GM12891 (cell line): ENCODE measurements around the gene MOB3C.
A peak's percentile ranks its signal among the peaks of the same experiment; 100 is the strongest.

Source experiments
- DNase-seq: peaks from one replicate; pipeline ENCODE4 v3.0.0; 2011; ENCODE audit warnings: low spot score; ENCODE audit not compliant: insufficient read length
- FAIRE-seq: peaks from 2 replicates; lab custom pipeline; 2011; peaks lifted over from hg19 to GRCh38; lab: Jason Lieb, UNC
- PAX5 ChIP-seq: IDR thresholded peaks from 2 replicates; pipeline ENCODE4 v1.6.1; 2011; ENCODE audit warnings: low read length, moderate library complexity, mild to moderate bottlenecking; ENCODE audit not compliant: insufficient read depth, severe bottlenecking
- POLR2A ChIP-seq: IDR thresholded peaks from 2 replicates; pipeline ENCODE4 v1.6.1; 2011; ENCODE audit warnings: low read depth, low read length, control low read depth
- POLR2AphosphoS5 ChIP-seq: IDR thresholded peaks from 2 replicates; pipeline ENCODE4 v1.6.1; 2011; ENCODE audit warnings: low read depth, low read length, control low read depth
- POU2F2 ChIP-seq: IDR thresholded peaks from 2 replicates; pipeline ENCODE4 v1.6.1; 2011; ENCODE audit warnings: low read depth, mild to moderate bottlenecking, control low read depth, low read length, moderate library complexity
- SPI1 ChIP-seq: IDR thresholded peaks from 2 replicates; pipeline ENCODE4 v1.6.1; 2011; ENCODE audit warnings: low read depth, low read length, control low read depth
- TAF1 ChIP-seq: IDR thresholded peaks from 2 replicates; pipeline ENCODE4 v1.6.1; 2011; ENCODE audit warnings: low read depth, low read length, control low read depth

The MOB3C gene

DNA sequence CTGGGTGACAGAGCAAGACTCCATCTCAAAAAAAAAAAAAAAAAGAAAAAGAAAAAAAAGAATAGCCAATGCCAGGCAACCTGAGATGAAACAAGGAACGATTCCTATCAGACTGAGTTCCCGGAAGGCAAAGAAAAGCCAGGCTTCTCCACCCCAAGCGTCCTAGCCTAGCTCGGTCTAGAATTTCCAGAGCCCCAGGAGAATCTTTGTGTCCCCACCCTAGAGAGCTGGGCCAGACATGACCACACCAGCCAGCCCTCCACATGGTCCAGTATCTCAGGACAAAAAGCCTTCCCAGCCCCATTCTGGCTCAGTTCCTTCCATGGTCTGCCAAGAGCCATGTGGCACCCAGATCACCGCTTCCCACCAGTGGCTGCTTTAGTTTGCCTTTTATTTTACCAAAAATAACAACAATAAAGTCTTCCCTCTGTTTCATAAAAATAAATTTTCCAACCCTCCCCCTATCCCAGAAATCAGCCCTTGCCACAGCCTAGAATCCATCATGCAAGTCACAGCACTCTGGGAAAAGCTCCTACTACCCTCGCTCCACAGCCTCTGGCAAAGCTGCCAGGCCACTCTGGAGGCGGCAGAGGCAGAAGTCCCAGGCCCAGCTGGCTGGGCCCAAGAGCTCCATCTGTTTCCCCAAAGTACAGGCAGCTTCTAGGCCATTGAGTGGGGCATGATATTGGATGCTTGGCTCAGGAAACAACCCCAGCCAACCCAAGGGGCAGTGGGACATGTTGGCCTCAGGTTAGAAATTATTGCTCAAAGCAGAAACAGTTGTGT is 9.1 kb downstream of the MOB3C start:
- no peak for FAIRE-seq
- no peak for TF ChIP-seq POU2F2
- TF ChIP-seq SPI1: no peak
- no peak for TF ChIP-seq POLR2A
- TF ChIP-seq POLR2AphosphoS5: no peak
- TF ChIP-seq TAF1: no peak
- TF ChIP-seq PAX5: no peak
- DNase-seq: no peak

DNA sequence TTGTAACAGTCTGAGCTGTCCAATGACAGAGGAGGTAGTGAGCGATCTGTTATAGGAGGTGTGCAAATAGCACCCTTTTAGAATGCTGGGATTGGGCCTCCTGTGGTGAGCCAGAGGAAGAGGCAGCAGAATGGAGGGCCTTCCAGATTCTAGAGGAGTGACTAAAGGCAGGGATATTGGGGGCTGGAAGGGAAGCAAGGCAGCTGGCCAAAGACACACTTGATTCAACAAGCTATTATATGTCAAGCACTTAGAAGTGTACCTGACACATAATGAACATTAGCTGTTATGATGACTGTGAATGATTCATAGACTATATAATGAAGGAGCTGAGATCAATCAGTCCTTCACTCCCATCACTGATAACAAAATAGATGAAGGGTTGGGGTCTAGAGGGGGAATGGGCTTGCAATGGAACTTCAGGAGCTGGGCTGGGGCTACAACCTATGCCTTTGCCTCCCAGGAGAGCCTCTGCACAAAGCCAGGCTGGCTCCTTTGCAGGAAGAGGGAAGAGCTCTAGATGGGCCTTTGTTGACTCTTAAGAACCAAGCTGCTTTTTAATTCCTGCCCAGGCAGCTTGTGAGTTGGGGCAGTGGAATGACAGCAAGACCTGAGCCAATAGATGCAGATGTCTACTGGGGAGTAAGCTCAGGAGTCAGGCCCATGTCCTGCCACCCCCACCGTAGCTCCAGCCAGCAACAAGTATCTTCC is 10.2 kb downstream of the MOB3C start:
- FAIRE-seq: no peak
- DNase-seq: no peak
- TF ChIP-seq PAX5: no peak
- TF ChIP-seq POU2F2: no peak
- no peak for TF ChIP-seq POLR2A
- TF ChIP-seq TAF1: no peak
- TF ChIP-seq SPI1: no peak
- TF ChIP-seq POLR2AphosphoS5: no peak

DNA sequence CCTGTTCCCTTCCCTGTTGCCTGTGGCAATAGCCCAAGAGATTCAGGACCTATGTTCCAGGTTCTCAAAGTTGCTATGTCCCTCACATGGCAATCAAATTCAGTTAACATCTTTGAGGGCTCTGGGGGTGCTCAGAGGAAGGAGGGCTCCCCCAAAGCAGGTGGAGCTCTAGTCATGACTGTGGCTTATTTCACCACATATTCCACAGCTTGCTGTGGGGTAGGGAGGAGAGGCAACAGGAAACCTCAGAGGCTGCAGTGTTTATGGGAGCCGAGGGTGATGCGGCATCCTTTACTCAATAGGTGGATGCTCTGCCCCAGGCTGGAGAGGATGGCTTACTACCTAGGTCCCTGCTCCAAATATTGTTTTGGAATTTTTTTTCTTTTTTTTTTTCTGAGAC is 11.4 kb downstream of the MOB3C start:
- FAIRE-seq (no peak), DNase-seq (no peak)
- TF ChIP-seq PAX5 (no peak), TAF1 (no peak), SPI1 (no peak), POU2F2 (no peak), POLR2AphosphoS5 (no peak), POLR2A (no peak)

DNA sequence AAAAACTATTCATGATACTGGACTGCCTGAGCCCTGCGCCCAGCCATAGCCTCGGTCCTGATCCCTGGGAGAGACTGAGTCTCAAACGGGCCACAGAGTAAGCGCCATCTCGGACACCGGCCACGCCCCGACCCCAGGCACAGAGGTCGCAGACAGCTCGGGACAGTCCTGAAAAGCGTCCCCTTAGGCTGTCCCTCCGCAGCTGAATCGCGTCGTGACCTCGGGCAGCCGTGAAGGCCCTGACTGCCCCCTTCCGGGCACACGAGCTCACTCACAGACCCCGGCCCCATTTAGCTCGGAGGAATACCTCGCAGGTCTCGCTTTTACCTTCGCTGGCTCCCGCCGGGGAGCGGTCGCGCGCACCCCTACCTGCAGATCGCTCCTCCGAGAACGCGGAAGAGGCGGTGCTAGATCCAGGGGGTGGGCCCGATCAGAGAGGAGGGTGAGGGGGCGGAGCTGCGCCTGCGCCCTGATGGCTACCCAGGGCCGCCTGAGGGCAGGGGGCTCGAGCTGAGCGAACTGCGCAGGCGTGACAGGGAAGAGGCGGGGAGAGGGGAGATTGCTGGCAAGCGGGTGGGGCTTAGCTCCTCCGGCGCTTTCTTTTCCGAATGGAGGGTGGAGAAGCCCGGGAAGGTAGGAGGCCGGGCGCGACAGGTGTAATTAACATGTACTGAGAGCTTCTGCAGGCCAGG is 12.6 kb downstream of the MOB3C start, which contains the start of gene MKNK1:
MKNK1 (minus strand) TSS at position 411 of the 692 bp plus-strand sequence. CDS start 20,941 bp downstream, outside the sequence.
- TF ChIP-seq POLR2A (peak; percentile 78), POLR2AphosphoS5 (peak; percentile 79), PAX5 (no peak), TAF1 (no peak), POU2F2 (peak; percentile 52; the same call in 1 of the 2 replicates), SPI1 (0 out of 2 replicates have a peak, but pooled peaks have one; percentile 7)
- DNase-seq (peak; percentile 98), FAIRE-seq (peak; percentile 99)

DNA sequence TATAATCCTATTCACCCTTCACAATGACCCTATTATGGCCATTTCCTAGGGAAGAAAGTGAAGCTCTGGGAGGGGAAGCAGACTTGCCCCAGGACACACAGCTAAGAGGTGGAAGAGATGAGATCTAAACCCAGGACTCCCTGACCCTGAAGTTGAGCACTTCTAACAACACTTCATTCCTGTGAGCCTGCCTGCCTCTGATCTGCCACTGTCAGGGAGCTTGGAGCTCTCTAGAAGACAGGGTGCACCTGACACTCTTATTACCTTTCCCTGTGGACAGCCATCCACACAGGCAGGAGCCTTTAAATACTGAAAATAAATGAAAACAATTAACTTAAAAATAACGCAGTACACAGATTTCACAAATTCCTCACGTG is 13.1 kb downstream of the MOB3C start:
- FAIRE-seq (no peak), DNase-seq (no peak)
- TF ChIP-seq POLR2AphosphoS5 (no peak), TAF1 (no peak), POLR2A (no peak), POU2F2 (no peak), PAX5 (no peak), SPI1 (no peak)

DNA sequence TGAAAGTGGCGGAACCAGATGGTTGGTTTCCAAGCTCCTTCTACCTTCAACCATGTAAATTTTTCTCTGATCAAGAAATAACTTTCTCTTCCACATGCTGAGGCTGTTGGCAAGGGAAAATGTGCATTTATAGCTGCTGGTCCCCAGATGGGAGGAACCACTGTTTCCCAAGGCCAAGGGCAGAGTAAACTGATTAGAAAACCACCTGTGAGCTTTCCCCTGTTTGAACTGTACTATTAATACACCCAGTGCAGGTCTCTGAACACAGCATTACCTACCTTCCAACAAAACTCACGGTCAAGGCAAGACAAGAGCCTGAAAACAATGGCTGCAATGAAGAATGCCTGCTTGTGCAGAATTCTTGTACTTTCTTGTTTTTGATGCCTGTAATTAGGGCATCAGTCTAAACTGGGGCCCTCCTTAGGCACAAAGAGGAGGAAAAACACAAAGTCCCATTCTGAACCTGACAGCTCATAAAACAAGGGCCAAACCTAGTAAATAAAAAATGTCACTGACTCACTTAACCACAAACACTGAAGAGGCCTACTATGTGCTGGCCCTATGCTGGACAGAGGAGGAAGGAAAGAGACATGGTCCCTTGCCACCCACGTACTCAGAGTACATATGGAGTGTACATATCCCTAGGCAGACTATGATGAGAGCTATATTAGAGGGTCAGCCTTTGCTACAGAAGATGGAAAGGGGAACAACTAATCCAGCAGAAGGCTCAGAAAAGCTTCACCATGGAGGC is 15.2 kb downstream of the MOB3C start:
- FAIRE-seq (no peak), DNase-seq (no peak)
- TF ChIP-seq SPI1 (no peak), POLR2AphosphoS5 (no peak), TAF1 (no peak), POU2F2 (no peak), POLR2A (no peak), PAX5 (no peak)

DNA sequence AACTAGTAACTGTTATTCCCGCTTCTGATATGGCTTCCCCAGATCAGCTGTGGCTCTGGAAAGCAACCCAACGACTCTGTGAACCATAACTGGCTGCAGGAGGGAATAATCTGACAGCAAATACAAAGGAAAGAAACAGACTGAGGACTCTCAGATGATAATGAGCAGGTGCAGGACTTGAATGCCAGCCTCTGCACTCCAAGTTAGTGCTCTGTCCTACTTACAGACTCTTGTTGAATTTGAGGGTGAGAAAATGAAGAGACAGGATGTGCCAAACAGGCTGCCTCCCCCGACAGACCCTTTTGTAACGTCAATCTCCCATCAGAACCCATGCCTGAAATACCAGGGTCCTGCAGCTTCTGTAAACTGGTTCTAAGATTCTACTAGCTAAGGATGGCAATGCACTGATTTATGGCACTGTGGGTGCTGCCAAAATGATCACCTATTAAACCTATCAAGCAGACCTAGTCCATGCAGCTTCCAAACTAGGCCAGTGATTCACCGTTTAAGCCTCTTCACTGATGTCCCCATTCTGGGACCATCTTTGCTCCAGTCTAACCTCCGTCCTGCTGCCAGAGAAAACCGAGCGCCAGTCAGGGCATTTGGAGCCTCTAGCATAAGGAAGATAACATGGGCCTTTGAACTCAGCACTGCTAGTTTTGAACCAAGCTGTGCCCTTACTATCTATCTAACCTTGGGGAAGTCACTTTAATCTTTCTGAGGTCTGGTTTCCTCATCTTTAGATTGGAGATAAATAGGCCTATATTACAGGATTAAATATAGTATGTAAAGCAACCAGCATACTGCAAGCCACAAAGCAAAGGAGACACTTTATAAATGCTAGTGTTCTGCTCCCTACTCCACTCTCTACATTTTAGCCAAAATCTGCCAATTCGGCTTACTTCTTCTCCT is 17.3 kb downstream of the MOB3C start:
- FAIRE-seq: no peak
- TF ChIP-seq SPI1: no peak
- no peak for TF ChIP-seq TAF1
- TF ChIP-seq POLR2A: no peak
- no peak for TF ChIP-seq POU2F2
- TF ChIP-seq PAX5: no peak
- TF ChIP-seq POLR2AphosphoS5: no peak
- DNase-seq: no peak

DNA sequence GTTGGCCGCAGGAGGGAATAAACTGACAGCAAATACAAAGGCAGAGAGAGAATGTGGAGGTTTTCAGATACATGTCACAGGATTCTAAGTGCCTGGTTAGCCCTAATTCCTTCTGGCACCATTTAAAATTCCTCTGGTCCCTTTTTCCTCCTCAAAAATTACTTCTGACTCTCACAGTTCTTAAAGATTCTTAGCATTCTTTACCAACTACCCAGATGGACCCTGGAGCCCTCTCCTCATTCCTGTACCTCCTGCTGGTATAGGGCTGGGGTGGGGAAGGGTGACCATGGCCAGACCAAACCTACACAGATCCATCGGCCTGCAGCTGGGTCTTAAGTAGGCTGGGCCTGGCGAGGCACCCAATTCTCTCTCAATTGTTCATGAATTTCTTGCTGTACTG is 19.8 kb downstream of the MOB3C start:
- no peak for TF ChIP-seq POU2F2
- no peak for TF ChIP-seq SPI1
- no peak for TF ChIP-seq POLR2A
- TF ChIP-seq PAX5: no peak
- no peak for TF ChIP-seq POLR2AphosphoS5
- TF ChIP-seq TAF1: no peak
- FAIRE-seq: no peak
- DNase-seq: no peak
